ENCODE measurements around the gene ARHGEF3. TPM values are rescaled to one million over a fixed set of nuclear protein-coding genes. Genes with fewer than 3 reads are reported as not detected.
A peak's percentile ranks its signal among the peaks of the same experiment; 100 is the strongest.

Gene ARHGEF3, protein sequence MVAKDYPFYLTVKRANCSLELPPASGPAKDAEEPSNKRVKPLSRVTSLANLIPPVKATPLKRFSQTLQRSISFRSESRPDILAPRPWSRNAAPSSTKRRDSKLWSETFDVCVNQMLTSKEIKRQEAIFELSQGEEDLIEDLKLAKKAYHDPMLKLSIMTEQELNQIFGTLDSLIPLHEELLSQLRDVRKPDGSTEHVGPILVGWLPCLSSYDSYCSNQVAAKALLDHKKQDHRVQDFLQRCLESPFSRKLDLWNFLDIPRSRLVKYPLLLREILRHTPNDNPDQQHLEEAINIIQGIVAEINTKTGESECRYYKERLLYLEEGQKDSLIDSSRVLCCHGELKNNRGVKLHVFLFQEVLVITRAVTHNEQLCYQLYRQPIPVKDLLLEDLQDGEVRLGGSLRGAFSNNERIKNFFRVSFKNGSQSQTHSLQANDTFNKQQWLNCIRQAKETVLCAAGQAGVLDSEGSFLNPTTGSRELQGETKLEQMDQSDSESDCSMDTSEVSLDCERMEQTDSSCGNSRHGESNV
- polyA plus RNA-seq (ENCODE audit: insufficient read length in 12 of 12): 10 to 100 TPM in 11 of 12 donors, not detected in 1; 26.3 to 43.9 (median 31.5) TPM
- long read RNA-seq, donor 1, partial matches to known transcripts: 0 of 3 reads
- long read RNA-seq, donor 1, other reads (novel, unspliced or antisense): 0 of 3 reads
- long read RNA-seq, donor 2, partial matches to known transcripts: 0 of 8 reads
- long read RNA-seq, donor 2, other reads (novel, unspliced or antisense): 0 of 8 reads
- long read RNA-seq, donor 3, partial matches to known transcripts: 5 of 10 reads
- long read RNA-seq, donor 3, other reads (novel, unspliced or antisense): 0 of 10 reads
- long read RNA-seq, donor 4, partial matches to known transcripts: 0 of 1 reads
- long read RNA-seq, donor 4, other reads (novel, unspliced or antisense): 0 of 1 reads
- long read RNA-seq, donor 5, partial matches to known transcripts: 0 of 7 reads
- long read RNA-seq, donor 5, other reads (novel, unspliced or antisense): 0 of 7 reads
- long read RNA-seq, donor 6, partial matches to known transcripts: 9 of 11 reads
- long read RNA-seq, donor 6, other reads (novel, unspliced or antisense): 0 of 11 reads
- long read RNA-seq, donor 7, partial matches to known transcripts: 0 of 1 reads
- long read RNA-seq, donor 7, other reads (novel, unspliced or antisense): 0 of 1 reads
- long read RNA-seq, donor 8, partial matches to known transcripts: 14 of 18 reads
- long read RNA-seq, donor 8, other reads (novel, unspliced or antisense): 0 of 18 reads
- long read RNA-seq, donor 9: 0 reads
- long read RNA-seq, donor 10, partial matches to known transcripts: 0 of 4 reads
- long read RNA-seq, donor 10, other reads (novel, unspliced or antisense): 0 of 4 reads
- long read RNA-seq, donor 11, partial matches to known transcripts: 0 of 2 reads
- long read RNA-seq, donor 11, other reads (novel, unspliced or antisense): 0 of 2 reads

DNA sequence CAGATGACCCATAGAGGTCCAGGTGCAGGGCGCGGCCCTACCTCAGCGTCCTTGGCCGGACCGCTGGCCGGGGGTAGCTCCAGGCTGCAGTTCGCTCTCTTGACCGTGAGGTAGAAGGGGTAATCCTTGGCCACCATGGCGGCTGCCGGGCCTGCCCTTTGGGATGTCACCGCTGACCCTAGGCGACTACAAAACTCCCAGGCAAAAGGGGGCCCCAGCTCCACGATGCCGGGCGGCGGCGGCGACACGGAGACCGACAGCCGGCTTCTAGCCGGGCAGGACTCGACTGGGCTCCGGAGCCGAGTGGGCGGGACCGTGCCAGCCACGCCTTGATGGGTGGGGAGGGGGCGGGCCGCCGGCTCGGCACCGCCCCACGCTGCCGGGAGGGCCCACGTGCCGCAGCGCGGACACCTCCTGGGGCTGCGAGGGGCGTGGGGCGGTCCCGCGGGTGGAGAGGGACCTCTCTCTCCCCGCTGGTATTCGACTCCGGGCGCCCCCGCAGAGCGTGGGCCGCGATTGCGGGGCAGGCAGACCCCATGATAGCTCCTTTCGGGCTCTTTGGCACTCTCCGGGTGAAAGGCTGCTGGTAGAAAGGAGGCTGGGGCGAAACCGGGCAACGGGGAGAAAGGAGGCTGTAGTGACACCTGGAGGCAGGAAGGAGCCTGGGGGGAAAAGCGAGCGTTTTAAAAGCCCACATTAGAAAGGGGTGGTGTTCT lies at the start of gene ARHGEF3:
TSS of gene ARHGEF3 (minus strand) at position 288 of the 716 bp plus-strand sequence. CDS start at position 137, 151 bp downstream.
- peak; percentile 70 for DNase-seq

DNA sequence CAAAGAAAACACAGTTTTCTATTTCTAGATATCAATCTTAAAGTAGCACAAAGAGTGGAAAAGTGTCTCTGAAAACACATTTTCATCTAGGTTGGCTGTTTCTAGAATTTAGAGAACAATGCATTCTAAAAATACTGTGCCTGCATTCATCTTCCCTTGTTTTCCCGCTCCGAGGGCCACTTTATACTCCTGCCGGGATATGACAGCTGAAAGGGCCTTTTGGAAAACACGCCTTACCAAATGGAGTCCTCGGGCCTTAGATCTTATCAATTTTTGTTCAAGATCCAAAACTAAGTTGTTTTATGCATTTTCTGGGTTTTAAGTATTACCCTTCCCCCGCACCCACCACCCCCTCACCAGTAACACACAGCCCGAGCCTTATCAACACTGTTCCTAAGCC lies 47.9 kb upstream of the ARHGEF3 start:
- no peak for DNase-seq

DNA sequence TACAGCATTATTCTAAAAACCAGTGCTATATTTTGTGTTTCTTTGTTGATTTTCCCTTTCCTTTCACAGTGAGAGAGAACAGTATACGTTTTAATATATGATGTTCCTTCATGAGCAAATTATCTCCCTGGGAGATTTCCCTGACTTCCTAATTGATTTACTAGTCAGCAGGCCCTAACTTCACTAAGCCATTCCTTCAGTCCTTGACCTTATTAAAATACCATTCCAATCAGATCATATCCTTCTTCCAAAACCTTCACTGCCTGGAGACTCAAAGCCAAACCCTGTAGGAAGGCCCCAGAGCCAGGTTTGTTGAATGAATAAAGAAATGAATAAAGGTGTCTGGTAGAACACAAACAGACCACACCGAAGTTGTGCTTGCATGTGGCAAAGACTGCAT lies 43.8 kb upstream of the ARHGEF3 start:
- no peak for DNase-seq

DNA sequence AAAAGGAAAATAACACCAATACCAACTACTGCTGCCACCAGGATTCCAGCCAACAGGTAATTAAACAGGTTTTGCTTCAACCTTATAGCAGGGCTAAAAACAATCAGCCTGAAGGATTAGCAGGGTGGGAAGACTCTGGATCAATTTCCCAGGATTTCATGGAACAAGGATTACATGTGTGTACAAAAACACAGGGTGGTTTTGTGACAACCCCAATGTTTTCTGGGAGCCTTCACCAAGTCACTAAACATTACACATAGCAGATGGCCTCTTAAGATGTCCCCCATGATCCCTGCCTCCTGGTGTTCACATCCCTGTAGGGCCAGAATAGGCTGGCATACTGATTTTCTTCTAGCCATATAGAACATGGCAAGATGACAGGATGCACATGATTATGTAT lies 42.8 kb upstream of the ARHGEF3 start:
- DNase-seq: no peak

DNA sequence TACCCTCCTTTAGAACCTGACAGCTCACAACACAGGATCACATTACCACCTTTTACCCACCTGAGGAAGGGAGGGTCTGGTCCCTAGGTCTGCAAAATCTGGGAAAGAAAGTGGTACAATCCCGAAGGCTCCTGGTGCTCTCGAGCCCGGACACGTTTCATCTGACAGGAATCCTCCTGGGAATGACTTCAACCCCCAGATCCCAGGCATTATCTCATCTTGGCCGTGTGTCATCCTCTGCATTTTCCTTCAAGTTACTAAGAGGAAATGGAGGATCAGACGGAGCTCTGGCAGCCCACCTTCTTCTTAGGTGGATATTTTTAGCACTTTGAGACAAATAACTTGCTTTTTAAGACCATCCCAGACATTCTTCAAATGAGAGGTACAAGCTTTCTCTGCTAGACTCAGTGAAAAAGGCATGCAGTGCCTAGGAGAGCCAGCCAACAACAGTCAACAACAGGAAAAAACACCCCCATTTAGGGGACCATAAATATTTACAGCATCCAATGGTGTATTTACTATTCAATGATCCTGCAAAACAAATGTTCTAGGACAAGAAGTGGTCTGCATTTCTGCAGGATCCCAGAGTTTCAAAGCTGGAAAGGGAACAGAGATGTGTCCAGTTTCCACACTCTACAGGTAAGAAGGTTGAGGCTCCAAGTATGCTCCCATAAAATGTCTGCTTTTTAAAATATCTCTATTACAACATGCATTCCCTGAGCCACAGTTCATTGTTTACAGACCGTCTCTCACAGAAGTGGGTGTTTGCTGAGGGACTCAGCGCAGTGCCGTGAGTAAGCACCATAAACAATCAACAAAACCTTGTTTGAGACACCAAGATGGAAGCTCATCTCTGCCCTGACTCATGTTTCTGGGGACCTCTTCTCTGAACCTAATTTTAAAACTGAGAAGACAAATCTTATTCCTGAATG lies 38.3 kb upstream of the ARHGEF3 start:
- DNase-seq: no peak

DNA sequence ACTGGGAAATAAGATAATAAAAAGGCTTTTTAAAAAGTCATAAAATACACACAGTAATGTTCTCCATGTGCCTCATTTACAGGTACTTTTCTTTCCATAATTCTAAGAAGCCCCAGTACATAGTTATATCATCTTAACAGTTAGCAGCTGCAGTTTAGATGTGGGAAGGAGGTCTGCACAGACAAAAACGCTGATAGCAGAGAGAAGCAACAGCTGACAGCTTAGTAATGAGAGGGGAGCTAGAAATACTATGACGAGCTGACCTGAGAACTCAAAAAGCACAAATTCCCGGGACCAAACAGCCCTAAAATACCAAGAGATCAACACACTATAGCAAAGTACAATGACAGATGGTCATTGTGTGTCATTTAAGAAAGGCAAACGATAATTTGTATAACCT lies 36.7 kb upstream of the ARHGEF3 start:
- DNase-seq: no peak

DNA sequence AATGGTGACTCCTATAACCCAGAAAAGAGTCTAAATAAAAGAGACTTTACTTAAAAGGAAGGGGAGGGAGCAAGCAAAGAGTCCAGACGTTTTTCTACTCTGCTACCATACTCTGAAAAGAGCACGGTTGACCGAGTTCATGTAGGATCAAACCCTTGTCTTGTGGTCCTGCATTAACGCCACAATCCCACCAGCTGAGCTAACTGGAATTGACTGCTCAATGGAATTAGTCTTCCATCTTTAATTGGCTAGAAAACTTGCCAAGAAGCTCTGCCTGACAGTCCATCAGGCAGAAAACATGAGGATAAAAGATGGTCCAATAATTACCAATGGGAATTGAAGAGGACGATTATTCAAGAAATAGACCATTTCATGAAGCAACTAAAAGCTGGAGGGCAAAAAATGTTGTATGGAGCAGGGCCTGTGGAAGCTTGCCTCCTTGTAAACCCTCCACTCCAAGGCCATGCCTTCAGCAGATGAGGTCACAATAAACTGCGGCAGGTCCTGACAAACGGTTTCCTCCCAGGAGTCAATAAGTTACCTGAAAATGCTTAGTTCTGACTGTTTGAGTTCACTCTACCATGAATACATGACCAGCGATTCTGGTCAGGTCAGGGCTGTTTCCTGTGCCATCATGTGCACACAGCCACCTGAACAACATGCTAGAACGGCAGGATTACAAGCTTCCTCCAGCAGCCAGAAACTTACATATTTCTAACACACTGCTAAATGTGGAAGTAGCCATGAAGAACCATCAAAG lies 35.6 kb upstream of the ARHGEF3 start:
- DNase-seq: no peak

DNA sequence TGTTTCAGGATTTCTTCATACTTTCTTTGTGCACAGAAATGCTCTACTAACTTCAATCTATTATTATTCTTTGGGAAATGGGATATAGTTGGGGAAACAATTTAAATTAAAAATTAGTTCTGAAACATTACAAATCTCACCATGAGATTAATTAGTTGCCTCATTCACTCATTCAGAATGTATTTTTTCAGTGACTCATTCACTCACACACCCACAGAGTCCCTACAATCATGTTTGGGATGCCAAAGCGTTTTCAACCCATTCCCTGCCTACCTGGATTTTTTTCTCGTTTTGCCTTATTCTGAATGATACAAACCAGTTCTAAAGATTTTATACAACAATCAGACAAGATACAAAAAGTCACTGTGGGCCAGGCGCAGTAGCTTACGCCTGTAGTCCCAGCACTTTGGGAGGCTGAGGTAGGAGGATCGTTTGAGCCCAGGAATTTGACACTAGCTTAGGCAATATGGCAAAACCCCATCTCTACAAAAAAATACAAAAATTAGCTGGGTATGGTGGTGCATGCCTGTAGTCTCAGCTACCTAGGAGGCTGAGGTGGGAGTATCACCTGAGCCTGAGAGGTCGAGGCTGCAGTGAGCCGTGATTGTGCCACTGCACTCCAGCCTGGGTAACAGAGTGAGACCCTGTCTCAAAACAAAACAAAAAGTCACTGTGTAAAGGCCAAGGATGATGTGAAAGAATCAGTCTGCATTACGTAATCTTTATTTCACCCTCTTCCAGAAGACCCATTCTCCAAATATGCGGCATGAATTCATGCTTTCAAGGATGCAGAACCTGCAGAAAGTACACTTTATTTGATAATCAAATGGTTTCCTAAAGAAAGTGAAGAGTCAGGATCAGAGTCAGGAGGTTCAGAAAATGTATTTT lies 34.8 kb upstream of the ARHGEF3 start:
- no peak for DNase-seq

DNA sequence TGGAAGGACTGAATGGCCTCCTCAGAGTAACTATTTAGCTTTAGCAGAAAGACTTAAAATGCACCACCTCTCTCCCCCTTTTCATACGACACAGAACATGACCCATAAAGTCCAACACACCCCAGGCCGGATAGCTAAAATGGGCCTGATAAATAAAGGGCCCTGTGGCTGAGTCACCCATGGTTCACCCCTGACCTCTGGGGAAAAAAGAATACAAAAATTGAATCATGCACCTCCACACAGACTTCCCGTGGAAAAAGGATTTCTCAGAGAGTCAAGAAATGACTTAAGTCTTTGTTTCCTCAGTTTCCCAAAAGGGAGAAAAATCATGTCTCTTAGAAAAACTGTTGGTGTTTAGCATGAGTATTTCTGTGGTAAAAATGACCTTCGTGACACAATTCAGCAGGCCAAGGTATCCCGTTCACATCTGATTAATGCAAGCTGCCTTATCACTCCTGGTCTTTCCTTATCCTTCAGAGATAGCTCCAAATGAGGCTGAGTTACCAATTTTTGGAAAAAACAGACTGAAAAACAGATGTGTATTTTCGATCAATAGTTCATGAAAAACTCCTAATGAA lies 34.0 kb upstream of the ARHGEF3 start:
- DNase-seq: no peak

DNA sequence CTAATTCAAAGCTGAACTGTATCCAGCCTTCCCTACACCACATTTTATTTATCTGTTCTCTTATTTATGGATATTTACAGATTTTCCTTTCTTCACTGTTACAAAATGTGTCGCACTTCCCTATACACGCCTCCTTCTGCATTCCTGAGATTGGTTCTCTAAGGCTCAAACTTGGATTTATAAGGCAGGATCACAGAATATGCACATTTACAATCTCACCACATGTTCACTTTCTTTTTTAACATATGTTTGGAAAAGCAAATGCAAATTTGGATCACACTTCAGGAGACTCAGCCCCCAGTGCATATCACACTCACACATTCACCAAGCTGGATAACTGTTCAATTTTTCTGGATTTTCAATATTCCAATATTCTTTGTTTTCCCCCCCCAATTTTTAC lies 31.8 kb upstream of the ARHGEF3 start:
- no peak for DNase-seq

DNA sequence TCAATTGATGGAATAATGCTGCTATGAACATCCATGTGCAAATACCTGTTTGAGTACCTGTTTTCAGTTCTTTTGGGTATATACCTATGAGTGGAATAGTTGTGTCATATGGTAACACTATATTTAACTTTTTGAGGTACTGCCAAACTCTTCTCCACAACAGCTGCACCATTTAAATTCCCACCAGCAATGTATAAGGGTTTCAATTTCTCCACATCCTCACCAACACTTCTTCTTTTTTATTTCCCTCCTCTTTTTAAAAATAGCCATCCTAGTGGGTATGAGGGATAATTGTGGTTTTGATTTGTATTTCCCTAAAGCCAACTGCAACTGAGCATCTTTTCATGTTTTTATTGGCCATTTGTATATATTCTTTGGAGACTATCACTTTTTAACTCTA lies 31.3 kb upstream of the ARHGEF3 start:
- no peak for DNase-seq

DNA sequence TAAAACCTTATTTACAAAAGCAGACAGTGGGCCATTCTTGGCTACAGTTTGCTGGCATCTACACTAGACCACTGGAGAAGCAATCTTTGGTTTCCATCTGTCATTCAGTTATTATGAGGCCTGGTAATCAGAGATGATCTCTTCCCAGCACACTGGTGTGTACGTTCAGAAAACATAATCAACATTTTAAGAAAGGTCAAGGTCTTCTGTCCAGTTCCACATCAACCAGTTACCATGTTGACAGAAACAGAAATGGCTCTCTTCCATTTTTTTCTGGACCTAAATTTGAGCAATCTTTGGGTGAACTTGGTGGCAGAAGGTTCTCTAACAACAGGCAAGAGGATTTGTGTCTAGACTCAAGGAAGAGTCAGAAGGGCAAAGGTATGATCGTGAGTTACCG lies 29.8 kb upstream of the ARHGEF3 start:
- no peak for DNase-seq

DNA sequence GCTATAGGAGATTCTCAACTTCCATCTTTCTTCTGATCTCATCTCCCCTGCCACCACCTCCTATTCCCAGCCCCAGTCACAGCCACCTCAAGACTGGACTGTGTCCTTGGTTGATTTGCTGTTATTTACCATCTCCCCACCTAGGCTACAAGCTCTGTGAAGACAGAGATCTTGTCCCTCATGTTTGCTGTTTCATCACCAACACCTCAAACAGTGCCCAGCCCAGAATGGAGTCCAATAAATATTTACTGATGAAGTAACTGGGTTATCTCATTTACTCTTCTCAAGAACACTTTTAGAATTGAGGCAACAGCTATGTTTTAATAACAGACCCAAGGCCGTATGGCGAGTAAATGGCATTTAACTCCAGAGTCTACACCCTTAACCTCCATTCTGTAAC lies 29.1 kb upstream of the ARHGEF3 start:
- DNase-seq: no peak

DNA sequence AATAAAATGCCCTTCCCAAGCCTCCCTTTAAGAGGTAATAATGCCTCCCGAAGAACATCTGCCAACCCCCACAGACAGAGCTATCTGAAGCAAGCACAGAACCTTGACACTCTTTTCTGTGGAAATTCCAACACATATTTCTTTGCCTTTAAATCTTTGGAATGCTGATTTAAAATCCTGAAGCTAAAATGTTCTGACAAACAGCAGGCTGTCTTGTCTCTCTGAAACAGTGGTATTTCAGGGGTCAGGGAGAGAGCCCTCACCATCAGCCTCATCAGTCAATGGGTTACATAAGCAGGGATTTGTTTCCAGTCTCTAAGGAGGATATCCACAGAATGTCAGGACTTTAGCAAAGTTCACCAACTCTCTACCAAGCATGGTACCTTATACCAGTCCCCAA lies 27.8 kb upstream of the ARHGEF3 start:
- no peak for DNase-seq

DNA sequence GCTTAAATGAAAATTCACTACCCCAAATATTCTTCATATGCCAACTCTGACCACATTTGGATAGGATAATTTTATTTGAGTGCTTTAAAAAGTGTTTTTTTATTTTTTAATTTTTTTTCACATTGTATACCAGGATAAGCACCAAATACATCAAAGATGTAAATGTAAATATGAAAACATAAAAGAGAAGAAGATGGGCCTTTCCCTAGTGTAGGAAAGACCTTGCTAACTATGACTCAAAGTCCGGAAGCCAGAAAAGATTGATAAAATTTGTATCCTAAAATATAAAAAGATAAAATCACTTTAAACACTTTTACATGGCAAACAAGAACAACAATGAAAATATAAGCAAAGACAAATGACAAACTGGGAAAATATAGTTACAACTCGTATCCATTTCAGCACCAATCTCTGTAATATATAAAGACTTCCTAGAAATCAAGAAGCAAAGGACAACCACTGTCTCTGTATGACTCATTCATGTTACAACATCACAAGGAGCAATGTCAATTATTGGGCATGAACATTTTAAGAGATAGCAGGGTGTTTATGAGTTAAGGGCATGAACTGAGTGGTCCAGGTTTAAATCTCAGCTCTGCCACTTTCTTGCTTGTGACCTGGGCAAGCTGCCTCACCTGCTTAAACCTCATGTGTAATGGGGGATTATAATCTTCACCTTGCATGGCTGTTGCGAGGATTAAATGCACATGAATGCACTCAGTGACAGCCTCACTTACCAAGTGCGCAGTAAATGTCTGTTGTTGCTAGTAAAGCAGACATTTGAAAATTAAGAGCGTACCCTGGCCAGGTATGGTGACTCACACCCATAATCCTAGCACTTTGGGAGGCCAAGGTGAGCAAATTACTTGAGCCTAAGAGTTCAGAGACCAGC lies 25.3 kb upstream of the ARHGEF3 start:
- DNase-seq: no peak
